Urinary bladder (tissue), 4 donors: ENCODE data around the gene GPRIN3. TPM values are rescaled to one million over a fixed set of nuclear protein-coding genes. Genes with fewer than 3 reads are reported as not detected.

Source experiments
- DNase-seq: peaks from one replicate; pipeline ENCODE4 v3.0.0-alpha.2; 2015; ENCODE audit errors: extremely low spot score
- H3K27ac ChIP-seq: one replicate; pipeline ENCODE4 v1.5.1; 2013; ENCODE audit warnings: low read depth, mild to moderate bottlenecking, moderate library complexity
- H3K36me3 ChIP-seq: one replicate; pipeline ENCODE4 v1.6.1; 2013; ENCODE audit warnings: mild to moderate bottlenecking, moderate library complexity; ENCODE audit not compliant: insufficient read depth
- H3K4me1 ChIP-seq: one replicate; pipeline ENCODE4 v1.6.1; 2013; ENCODE audit warnings: mild to moderate bottlenecking, moderate library complexity; ENCODE audit not compliant: insufficient read depth
- H3K4me3 ChIP-seq: one replicate; pipeline ENCODE4 v1.5.1; 2013; ENCODE audit warnings: low read depth, low read length
- WGBS: extraction: QIAGEN DNeasy Blood & Tissue Kit; methylation state at CpG from one replicate; pipeline ENCODE4 v1.1.7; 2013; 5-methylcytosine and 5-hydroxymethylcytosine counted together
- polyA plus RNA-seq: library from polyadenylated mRNA; stranded (reverse); fragments of 200-250 nt; gene quantifications from one replicate; pipeline ENCODE4 v1.2.3, GENCODE V29; 2013
- total RNA-seq: library from RNA; depleted of rRNA; stranded (reverse); fragments of >200 nt; gene quantifications from one replicate; pipeline ENCODE4 v1.2.3, GENCODE V29; 2014
- donor health status: healthy with polysubstance abuse.
- donor health status: healthy.

The GPRIN3 gene
- total and polyA plus RNA-seq, 2 donors: 0.66 to 7.2 TPM

- DNase-seq: no peak
- Histone ChIP-seq H3K36me3 (no peaks in the 10 kb centered on the region), H3K4me1 (no peaks in the 10 kb centered on the region)
Observed at GRCh38 chr4:89276296-89276695, 31.3 kb downstream of the GPRIN3 start.

GRCh38 chr4:89275587-89275986, 32.0 kb downstream of the GPRIN3 start:
- DNase-seq: no peak
- Histone ChIP-seq H3K4me1 (no peaks in the 10 kb centered on the region), H3K4me3 (no peak overlapping the region), H3K36me3 (no peaks in the 10 kb centered on the region), H3K27ac (no peak overlapping the region)
- 86% methylated on average over 6 of the region's 6 CpGs for WGBS

More at GRCh38 chr4:89276296-89276695, 31.3 kb downstream of the GPRIN3 start:
- Histone ChIP-seq H3K27ac (no peak overlapping the region), H3K4me3 (no peak overlapping the region)

GRCh38 chr4:89273741-89274141, 33.9 kb downstream of the GPRIN3 start:
- Histone ChIP-seq H3K4me1 (no peaks in the 10 kb centered on the region), H3K4me3 (no peak overlapping the region), H3K36me3 (no peaks in the 10 kb centered on the region), H3K27ac (no peak overlapping the region)
- WGBS: 86% methylated on average over 5 of the region's 5 CpGs
- no peak for DNase-seq

DNA sequence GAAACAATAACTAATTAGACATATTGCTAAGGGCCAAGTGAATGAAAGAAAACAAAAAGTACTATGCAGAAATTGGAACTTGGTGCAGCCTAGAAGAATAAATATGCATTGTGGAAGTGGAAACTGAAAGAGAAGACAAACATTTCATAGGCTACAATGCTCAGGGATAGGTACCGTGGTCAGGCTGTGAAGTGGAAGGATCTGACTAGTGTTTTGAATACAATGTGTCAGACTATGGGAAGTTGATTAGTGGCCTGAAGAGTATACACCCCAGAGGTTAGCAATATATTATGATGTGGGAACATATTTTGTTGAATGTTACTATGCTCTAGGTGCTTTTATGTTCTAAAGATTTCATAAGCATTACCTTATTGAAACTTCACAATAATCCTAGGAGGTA, 36.8 kb downstream of the GPRIN3 start:
- Histone ChIP-seq H3K27ac (no peak overlapping the region), H3K36me3 (no peaks in the 10 kb centered on the region), H3K4me1 (no peaks in the 10 kb centered on the region), H3K4me3 (no peak overlapping the region)
- no peak for DNase-seq
- 76% methylated on average over 1 of the region's 1 CpG for WGBS

DNA sequence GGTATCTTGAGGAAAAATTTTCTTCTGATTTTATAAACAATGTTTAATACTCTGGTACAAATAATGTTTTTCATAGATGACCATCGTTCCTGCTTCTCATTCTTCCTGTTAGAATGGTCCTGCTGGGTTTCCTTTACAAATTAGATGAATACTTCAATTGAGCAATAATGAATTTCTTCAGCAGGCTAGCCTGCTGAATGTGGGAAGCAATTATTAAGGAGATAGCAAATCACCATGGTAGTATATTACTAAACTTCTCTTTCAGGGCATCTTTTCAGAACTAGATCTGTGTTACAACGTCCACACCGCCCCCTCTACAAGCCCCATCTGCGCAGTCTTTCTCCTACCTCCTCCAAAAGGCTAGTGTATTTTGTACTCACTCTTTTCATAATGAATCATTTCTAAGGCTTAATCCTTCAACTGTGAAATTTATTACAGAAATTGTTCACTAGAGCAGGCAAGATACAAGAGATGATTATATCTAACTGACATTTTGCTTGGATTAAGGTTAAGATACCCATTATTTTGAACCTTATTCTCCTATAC, 38.4 kb downstream of the GPRIN3 start:
- no peaks in the 10 kb centered on the region for H3K36me3 ChIP-seq
- H3K27ac ChIP-seq: no peak overlapping the region
- no peaks in the 10 kb centered on the region for H3K4me1 ChIP-seq
- no peak overlapping the region for H3K4me3 ChIP-seq
- DNase-seq: no peak
- 78% methylated on average over 4 of the region's 4 CpGs for WGBS

GRCh38 chr4:89268679-89269078, 38.9 kb downstream of the GPRIN3 start:
- Histone ChIP-seq H3K4me3 (no peak overlapping the region), H3K36me3 (no peaks in the 10 kb centered on the region), H3K4me1 (no peaks in the 10 kb centered on the region), H3K27ac (no peak overlapping the region)
- 32% methylated on average over 2 of the region's 2 CpGs for WGBS
- no peak for DNase-seq

- 92% methylated on average over 3 of the region's 3 CpGs for WGBS
- no peak for DNase-seq
- no peak overlapping the region for H3K27ac ChIP-seq
- no peaks in the 10 kb centered on the region for H3K36me3 ChIP-seq
- H3K4me3 ChIP-seq: no peak overlapping the region
- no peaks in the 10 kb centered on the region for H3K4me1 ChIP-seq
Observed at GRCh38 chr4:89267846-89268245, 39.8 kb downstream of the GPRIN3 start.

DNA sequence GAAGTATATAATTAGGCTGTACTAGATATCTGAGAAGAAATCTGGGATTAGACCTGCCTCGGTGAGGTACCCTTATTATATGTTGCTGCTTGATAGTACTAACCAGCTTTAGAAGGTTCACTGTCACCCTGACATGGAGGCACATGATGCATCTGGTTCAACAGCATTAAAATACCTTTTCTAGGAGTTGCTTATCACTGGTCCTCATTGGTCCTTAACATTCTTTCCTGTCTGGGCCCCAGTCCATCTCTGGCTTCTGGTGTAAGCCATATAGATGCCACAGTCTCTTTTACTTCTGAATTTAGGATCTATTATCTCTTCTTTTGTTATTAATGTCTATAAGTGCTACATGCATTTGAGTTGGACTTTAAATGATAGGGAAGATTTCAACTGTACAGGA, 40.2 kb downstream of the GPRIN3 start:
- DNase-seq: no peak
- Histone ChIP-seq H3K27ac (no peak overlapping the region), H3K36me3 (no peaks in the 10 kb centered on the region), H3K4me1 (no peaks in the 10 kb centered on the region), H3K4me3 (no peak overlapping the region)
- WGBS: 85% methylated on average over 1 of the region's 1 CpG

- Histone ChIP-seq H3K27ac (no peak overlapping the region), H3K4me1 (no peaks in the 10 kb centered on the region), H3K4me3 (no peak overlapping the region), H3K36me3 (no peaks in the 10 kb centered on the region)
- no peak for DNase-seq
- 63% methylated on average over 1 of the region's 1 CpG for WGBS
Observed at GRCh38 chr4:89266128-89266527, 41.5 kb downstream of the GPRIN3 start.

DNA sequence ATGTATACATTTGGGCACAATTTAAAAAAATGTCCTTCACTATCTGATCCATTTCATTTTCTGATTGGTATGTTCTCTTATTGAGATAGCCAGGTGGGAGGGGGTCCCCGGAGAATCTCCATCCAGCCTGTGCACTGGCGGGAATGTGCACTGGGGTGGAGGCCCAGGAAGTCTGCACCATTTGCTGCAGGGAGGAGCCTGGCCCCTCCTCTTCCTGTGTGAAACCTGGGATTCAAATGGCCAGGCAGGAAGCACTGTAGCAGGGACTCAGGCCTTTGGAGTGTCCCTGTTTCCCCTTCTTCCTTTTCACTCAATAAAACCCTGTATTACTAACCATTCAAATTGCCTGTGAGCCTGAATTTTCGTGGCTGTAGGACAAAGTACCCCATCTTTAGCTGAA, 44.3 kb downstream of the GPRIN3 start:
- H3K27ac ChIP-seq: no peak overlapping the region
- no peaks in the 10 kb centered on the region for H3K36me3 ChIP-seq
- H3K4me1 ChIP-seq: no peaks in the 10 kb centered on the region
- H3K4me3 ChIP-seq: no peak overlapping the region
- 85% methylated on average over 3 of the region's 3 CpGs for WGBS
- DNase-seq: no peak

GRCh38 chr4:89259301-89260028, 48.1 kb downstream of the GPRIN3 start:
- Histone ChIP-seq H3K4me3 (no peak overlapping the region), H3K36me3 (no peaks in the 10 kb centered on the region), H3K4me1 (no peaks in the 10 kb centered on the region), H3K27ac (no peak overlapping the region)
- WGBS: 85% methylated on average over 4 of the region's 4 CpGs
- DNase-seq: no peak

GRCh38 chr4:89258506-89258905, 49.1 kb downstream of the GPRIN3 start:
- DNase-seq: no peak

GRCh38 chr4:89257376-89257775, 50.2 kb downstream of the GPRIN3 start:
- WGBS: 56% methylated on average over 2 of the region's 2 CpGs
- no peak for DNase-seq
- Histone ChIP-seq H3K4me1 (no peaks in the 10 kb centered on the region), H3K4me3 (no peak overlapping the region), H3K36me3 (no peaks in the 10 kb centered on the region), H3K27ac (no peak overlapping the region)

More at GRCh38 chr4:89258506-89258905, 49.1 kb downstream of the GPRIN3 start:
- no peak overlapping the region for H3K27ac ChIP-seq
- 86% methylated on average over 6 of the region's 6 CpGs for WGBS
- no peak overlapping the region for H3K4me3 ChIP-seq
- H3K4me1 ChIP-seq: no peaks in the 10 kb centered on the region
- H3K36me3 ChIP-seq: no peaks in the 10 kb centered on the region

DNA sequence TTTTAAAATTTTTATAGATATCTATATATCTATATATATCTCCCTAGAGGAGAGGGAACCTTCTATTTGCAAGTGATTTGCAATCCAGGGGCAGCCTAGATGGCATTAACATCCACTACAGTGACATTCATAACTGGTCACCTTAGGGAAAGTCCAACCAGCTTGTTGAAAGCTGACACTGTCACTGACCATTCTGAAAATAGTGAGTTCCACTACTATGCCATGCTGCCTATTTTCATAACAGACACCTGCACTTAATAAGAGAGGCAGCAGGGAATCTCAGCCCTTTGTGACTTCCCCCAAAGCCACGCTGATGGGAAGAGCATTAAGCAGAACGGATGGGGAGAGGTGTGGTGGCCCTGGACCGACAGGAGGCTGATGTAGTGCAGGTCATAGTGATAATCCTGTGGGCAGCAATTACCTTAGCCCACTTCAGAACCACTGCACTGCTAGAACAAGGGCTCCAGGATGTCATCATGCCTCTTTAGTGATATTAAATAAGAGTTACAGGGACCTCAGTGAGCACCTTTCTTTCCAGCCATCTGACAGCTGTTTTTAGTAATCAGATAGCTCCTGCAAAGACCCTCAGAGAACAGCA, 51.3 kb downstream of the GPRIN3 start:
- Histone ChIP-seq H3K36me3 (no peaks in the 10 kb centered on the region), H3K4me1 (no peaks in the 10 kb centered on the region), H3K27ac (no peak overlapping the region), H3K4me3 (no peak overlapping the region)
- 59% methylated on average over 3 of the region's 3 CpGs for WGBS
- no peak for DNase-seq
